ENCODE data around the gene GPR137.

GPR137 gene

DNA sequence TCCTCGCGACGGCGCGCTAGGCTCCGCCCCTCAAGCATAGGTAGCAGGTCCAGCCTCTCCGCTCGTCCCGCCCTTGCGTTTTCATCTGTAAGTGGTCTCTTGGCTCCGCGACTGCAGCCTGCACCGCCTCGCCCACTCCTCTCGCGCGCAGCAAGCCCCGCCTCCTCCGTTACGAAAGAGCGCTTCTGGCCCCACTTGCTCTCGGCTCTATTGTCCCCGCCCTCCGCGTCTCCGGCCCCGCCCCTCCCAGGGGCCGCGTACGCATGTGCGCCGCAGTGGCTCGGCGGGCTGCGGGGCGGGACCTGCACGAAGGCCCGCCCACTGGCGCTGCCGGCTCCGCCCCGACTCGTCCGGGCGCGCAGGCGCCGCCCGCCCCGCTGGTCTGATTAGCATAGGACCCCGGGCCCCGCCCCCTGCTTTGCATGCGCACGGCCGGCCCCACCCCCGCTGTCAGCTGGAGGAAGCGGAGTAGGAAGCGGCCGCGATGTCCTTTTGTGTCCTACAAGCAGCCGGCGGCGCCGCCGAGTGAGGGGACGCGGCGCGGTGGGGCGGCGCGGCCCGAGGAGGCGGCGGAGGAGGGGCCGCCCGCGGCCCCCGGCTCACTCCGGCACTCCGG lies 19.5 kb downstream of the GPR137 start, which contains the start of gene ESRRA:
Gene ESRRA (plus strand): TSS at position 450 of the 616 bp plus-strand sequence. CDS start 1,656 bp downstream, outside the sequence.
- Histone ChIP-seq H4K20me1 (ENCODE audit: control insufficient read depth, insufficient read depth, low read depth, low read length) (no peaks in the 10 kb centered on the region), H3K9me2 (replicated peaks; ENCODE audit: control insufficient read depth, low read length) (no peaks in the 10 kb centered on the region), H3K4me3 (ENCODE audit: low read length) (peak within 1 kb of the TSS; percentile 99), H3K27me3 (ENCODE audit: control insufficient read depth, low read length) (peaks cover 8% of the 10 kb centered on the region), H3K4me2 (ENCODE audit: low read length) (peak within 1 kb of the TSS; percentile 89), H3K9me3 (ENCODE audit: control insufficient read depth, insufficient read depth, low read length) (no peaks in the 10 kb centered on the region), H3F3A (ENCODE audit: control insufficient read depth, insufficient read depth) (no peaks in the 10 kb centered on the region; the same call in 1 of the 2 replicates), H3K36me3 (ENCODE audit: control insufficient read depth, low read length) (peaks cover 32% of the 10 kb centered on the region), H3K27ac (ENCODE audit: low read depth, low read length) (peak within 1 kb of the TSS; percentile 88), H3K79me2 (ENCODE audit: control insufficient read depth, low read length) (peaks cover 42% of the 10 kb centered on the region), H3K4me1 (ENCODE audit: control insufficient read depth, low read length) (peaks cover 36% of the 10 kb centered on the region)
- TF ChIP-seq EZH2phosphoT487 (IDR thresholded peaks at IDR 0.05; ENCODE audit: borderline replicate concordance, low read length), result no peak
- TF ChIP-seq, protein P1, sequence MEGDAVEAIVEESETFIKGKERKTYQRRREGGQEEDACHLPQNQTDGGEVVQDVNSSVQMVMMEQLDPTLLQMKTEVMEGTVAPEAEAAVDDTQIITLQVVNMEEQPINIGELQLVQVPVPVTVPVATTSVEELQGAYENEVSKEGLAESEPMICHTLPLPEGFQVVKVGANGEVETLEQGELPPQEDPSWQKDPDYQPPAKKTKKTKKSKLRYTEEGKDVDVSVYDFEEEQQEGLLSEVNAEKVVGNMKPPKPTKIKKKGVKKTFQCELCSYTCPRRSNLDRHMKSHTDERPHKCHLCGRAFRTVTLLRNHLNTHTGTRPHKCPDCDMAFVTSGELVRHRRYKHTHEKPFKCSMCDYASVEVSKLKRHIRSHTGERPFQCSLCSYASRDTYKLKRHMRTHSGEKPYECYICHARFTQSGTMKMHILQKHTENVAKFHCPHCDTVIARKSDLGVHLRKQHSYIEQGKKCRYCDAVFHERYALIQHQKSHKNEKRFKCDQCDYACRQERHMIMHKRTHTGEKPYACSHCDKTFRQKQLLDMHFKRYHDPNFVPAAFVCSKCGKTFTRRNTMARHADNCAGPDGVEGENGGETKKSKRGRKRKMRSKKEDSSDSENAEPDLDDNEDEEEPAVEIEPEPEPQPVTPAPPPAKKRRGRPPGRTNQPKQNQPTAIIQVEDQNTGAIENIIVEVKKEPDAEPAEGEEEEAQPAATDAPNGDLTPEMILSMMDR (IDR thresholded peaks at IDR 0.05; ENCODE audit: low read depth, low read length, poor library complexity, severe bottlenecking), result no peak

DNA sequence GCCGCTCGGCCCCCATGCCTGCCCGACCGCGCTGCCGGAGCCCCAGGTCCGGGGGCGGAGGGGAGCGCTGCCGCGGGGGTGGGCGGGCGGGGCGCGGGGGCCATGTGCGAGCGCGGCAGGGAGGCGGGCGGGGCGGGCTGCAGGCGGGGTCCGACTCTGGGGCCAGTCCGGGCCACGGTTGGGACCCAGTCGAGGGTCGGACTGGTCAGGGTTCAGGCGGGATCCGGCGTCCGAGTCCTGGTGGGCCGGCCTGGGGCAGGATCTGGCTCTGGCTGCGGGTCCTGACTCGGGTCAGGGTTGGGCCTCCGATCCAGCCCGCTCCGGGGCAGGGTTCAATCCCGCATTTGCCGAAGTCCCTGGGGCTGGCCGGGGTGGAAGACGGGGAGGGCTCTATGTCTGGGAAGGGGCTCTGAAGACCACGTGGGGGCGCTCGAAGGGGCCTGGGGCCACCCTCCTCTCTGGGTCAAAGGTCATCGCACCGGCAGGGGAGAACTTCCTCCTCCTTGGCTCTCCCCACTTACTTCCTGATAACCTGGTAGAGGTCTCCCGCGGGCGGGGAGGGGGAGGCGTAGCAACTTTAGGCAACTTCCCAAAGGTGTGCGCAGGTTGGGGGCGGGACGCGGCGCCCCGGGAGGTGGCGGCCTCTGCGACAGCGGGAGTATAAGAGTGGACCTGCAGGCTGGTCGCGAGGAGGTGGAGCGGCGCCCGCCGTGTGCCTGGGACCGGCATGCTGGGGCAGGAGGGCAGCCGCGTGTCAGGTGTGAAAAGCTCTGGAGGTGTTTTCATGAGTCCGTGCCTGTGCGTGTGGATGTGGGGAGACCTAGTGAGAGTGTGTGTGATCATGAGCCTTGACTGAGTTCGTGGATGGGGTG lies 20.3 kb downstream of the GPR137 start:
- TF ChIP-seq EZH2phosphoT487 (IDR thresholded peaks at IDR 0.05; ENCODE audit: borderline replicate concordance, low read length), result no peak
- TF ChIP-seq, protein P1 (IDR thresholded peaks at IDR 0.05; ENCODE audit: low read depth, low read length, poor library complexity, severe bottlenecking), result peak; percentile 71
- no peaks in the 10 kb centered on the region for H3K9me3 ChIP-seq (ENCODE audit: control insufficient read depth, insufficient read depth, low read length)
- H3K4me1 ChIP-seq (ENCODE audit: control insufficient read depth, low read length), result peaks cover 29% of the 10 kb centered on the region
- peak overlapping the region; percentile 63 for H3K27ac ChIP-seq (ENCODE audit: low read depth, low read length)
- H3K36me3 ChIP-seq (ENCODE audit: control insufficient read depth, low read length), result peaks cover 36% of the 10 kb centered on the region
- no peaks in the 10 kb centered on the region for H4K20me1 ChIP-seq (ENCODE audit: control insufficient read depth, insufficient read depth, low read depth, low read length)
- H3K4me3 ChIP-seq (ENCODE audit: low read length), result peak overlapping the region; percentile 99
- H3K79me2 ChIP-seq (ENCODE audit: control insufficient read depth, low read length), result peaks cover 47% of the 10 kb centered on the region
- H3K27me3 ChIP-seq (ENCODE audit: control insufficient read depth, low read length), result peaks cover under 1% of the 10 kb centered on the region
- no peaks in the 10 kb centered on the region; the same call in 1 of the 2 replicates for H3F3A ChIP-seq (ENCODE audit: control insufficient read depth, insufficient read depth)
- H3K4me2 ChIP-seq (ENCODE audit: low read length), result peak overlapping the region; percentile 87
- H3K9me2 ChIP-seq (replicated peaks; ENCODE audit: control insufficient read depth, low read length), result no peaks in the 10 kb centered on the region

DNA sequence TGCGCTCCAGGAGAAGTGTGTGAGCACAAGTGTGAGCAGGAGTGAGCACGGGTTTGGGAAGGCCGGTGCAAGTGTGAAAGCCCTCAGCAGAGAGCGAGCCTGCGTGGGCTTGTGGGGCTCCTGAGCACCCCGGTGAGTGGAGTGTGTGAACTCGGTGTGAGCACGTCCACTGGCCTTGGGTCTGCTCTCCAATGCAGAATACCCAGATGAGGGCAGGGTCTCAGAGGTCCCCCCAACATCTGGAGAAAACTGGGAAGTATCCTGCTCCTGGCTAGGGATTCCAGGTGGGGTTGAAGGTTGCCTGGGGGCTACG lies 20.9 kb downstream of the GPR137 start:
- peaks cover 26% of the 10 kb centered on the region for H3K4me1 ChIP-seq (ENCODE audit: control insufficient read depth, low read length)
- no peaks in the 10 kb centered on the region; the same call in 1 of the 2 replicates for H3F3A ChIP-seq (ENCODE audit: control insufficient read depth, insufficient read depth)
- no peaks in the 10 kb centered on the region for H3K9me3 ChIP-seq (ENCODE audit: control insufficient read depth, insufficient read depth, low read length)
- peak overlapping the region; percentile 87 for H3K4me2 ChIP-seq (ENCODE audit: low read length)
- peaks cover 38% of the 10 kb centered on the region for H3K36me3 ChIP-seq (ENCODE audit: control insufficient read depth, low read length)
- H3K27me3 ChIP-seq (ENCODE audit: control insufficient read depth, low read length), result no peaks in the 10 kb centered on the region
- TF ChIP-seq, protein P1 (IDR thresholded peaks at IDR 0.05; ENCODE audit: low read depth, low read length, poor library complexity, severe bottlenecking), result no peak
- TF ChIP-seq EZH2phosphoT487 (IDR thresholded peaks at IDR 0.05; ENCODE audit: borderline replicate concordance, low read length), result no peak
- peak overlapping the region; percentile 63 for H3K27ac ChIP-seq (ENCODE audit: low read depth, low read length)
- no peaks in the 10 kb centered on the region for H4K20me1 ChIP-seq (ENCODE audit: control insufficient read depth, insufficient read depth, low read depth, low read length)
- no peaks in the 10 kb centered on the region for H3K9me2 ChIP-seq (replicated peaks; ENCODE audit: control insufficient read depth, low read length)
- peak overlapping the region; percentile 99 for H3K4me3 ChIP-seq (ENCODE audit: low read length)
- H3K79me2 ChIP-seq (ENCODE audit: control insufficient read depth, low read length), result peaks cover 52% of the 10 kb centered on the region
